HG03469 (cell line): ENCODE data around the gene TNS4.

Experiments
- ATAC-seq: cut with Tn5 transposase; IDR thresholded peaks from one replicate; pipeline ENCODE4 v1.9.1; 2021; ENCODE audit warnings: mild to moderate bottlenecking, moderate library complexity, moderate number of reproducible peaks; ENCODE audit not compliant: unreplicated experiment

The TNS4 gene

GRCh38 chr17:40475234-40475908 is 26.1 kb downstream of the TNS4 start:
- ATAC-seq = no peak

DNA sequence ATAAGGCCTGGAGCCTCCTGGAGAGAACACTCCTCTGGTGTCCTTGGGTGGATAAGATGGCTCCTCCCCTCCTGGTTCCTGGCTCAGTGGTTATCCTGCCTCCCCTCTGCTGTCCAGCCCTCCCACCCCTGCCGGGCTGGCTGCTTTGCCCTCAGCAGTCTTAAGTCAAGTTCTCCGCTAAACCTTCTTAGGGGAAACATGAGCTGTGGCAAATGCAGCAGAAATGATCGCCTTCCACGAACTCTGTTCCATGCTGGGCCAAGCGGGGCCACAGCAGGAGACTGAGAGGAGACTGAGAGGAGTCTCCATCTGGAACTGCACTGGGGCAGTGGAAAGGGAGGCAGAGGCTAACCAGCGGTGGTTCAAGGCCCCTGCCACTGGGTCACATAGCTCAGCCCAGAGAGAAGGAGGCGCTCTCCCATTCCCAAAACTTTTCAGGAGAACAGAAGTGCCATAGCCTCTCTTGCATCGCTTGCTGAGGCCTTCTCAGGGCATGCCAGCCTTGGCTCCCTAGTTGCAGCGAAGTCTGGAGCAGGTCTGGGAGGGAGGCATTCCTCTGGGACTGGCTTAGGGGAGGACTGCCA is 26.9 kb downstream of the TNS4 start:
- no peak for ATAC-seq

GRCh38 chr17:40473573-40474365 is 27.7 kb downstream of the TNS4 start:
- ATAC-seq = no peak

DNA sequence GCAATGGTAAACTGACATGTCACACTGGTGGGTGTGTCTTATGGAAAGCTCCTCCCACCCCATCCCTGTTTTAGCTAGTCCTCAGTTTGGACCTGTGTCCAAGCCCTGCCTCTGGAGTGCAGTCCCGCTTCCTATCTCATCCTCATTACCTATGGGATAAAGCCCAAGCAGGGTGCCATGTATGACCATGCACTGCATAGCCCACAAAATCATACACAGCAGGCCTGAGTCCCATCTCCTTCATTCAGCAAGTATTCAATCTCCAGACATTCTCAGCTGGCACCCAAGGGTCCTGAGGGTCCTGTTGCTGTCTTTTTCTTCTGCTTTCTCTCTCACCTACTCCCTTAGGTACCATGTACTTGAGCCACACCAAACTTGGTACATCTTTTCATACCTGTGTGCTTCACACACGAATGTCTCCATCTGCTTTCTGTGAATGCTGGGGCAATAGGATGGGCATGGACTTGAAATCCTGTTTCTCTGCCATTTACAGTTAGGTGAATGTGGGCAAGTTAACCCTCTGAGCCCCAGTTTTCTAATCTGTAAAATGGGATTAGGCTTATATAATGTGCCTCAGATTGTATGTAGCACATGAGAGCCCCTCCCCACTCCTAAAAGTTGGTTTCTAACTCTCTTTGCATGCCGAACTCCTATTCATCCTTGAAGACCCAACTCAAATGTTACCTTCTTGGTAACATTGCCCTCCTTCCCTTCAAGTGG is 28.5 kb downstream of the TNS4 start:
- no peak for ATAC-seq

GRCh38 chr17:40471846-40472732 is 29.3 kb downstream of the TNS4 start:
- no peak for ATAC-seq

GRCh38 chr17:40470932-40471828 is 30.2 kb downstream of the TNS4 start:
- ATAC-seq = no peak

GRCh38 chr17:40469805-40470675 is 31.4 kb downstream of the TNS4 start:
- no peak for ATAC-seq

GRCh38 chr17:40468560-40468959 is 32.9 kb downstream of the TNS4 start:
- no peak for ATAC-seq

DNA sequence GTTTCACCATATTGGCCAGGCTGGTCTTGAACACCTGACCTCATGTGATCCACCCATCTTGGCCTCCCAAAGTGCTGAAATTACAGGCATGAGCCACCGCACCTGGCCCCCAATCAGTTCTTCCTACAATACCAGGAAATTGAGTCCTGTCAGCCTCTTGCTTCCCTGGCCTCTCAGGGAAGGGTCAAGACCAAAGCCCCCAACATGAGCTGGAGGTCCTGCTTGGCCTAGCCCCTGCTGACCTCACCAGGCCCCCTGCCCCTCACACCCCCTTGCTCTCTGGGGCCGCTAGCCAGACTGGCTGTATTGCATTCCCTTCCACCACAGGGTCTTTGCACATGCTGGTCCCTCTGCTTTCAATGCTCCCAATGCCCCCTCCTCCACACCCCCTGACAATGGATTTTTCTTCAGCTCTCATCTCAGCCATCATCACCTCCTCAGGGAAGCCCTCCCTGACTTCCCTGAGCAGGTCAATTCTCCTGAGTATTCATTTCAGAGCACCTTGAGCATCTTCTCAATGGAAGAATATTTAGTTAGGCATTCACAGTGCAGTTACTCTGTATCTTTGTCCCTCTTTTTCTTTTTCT is 34.0 kb downstream of the TNS4 start:
- no peak for ATAC-seq

GRCh38 chr17:40466298-40466971 is 35.0 kb downstream of the TNS4 start:
- ATAC-seq = no peak

DNA sequence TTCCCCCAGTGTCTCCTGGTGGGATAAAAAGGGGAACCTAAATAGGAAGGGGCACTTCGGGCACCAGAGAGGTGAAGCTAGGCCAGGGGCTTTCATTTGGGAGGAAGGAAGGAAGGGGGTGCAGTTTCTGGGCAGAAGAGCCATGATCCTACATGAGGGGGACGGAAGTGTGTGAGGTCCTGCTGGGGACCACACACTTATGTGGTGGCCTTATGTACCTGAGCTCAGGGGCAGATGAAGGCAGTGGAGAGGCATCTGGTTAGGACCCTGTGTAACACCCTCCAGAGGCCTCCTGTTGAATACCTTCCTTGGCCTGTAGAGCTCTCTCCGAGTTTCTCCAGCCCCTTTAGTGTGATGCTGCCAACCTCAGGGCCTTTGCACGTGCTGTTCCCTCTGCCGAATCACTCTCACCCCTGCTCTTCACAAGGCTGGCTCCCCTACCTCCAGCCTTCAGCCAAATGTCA is 37.0 kb downstream of the TNS4 start:
- ATAC-seq = no peak

- no peak for ATAC-seq
These were observed 38.3 kb downstream of the TNS4 start for GRCh38 chr17:40463122-40463550.

GRCh38 chr17:40462343-40463121 is 38.9 kb downstream of the TNS4 start:
- ATAC-seq = no peak

DNA sequence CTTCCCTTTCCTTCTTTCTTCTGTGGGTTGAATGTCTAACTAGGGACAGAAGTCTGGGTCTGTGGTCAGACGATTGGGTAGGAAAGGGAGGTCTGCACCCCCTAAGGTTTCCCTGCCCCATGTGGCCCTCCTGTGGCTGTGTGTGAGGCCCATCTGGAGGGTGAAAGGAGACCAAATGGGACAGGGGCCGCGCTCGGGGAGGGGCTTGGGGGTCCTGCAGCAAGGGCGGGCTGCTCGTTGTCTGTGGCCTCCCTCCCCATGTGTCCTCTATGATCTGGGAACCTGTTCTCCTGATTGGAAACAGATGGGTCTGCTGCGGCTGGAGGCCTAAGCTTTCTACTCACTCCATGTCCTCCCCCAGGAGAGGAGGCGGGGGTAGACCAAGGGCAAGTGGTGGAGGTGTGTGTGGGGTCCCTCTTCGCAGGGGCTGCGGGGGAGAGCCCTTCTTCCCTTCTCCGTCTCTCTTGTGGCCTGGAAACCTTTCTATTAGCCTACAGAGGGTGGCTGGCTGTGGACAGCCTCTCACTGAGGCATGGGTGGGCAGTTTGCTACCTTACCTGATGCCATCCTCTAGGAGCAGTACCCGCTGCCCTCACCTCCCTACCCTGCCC is 39.6 kb downstream of the TNS4 start:
- no peak for ATAC-seq

DNA sequence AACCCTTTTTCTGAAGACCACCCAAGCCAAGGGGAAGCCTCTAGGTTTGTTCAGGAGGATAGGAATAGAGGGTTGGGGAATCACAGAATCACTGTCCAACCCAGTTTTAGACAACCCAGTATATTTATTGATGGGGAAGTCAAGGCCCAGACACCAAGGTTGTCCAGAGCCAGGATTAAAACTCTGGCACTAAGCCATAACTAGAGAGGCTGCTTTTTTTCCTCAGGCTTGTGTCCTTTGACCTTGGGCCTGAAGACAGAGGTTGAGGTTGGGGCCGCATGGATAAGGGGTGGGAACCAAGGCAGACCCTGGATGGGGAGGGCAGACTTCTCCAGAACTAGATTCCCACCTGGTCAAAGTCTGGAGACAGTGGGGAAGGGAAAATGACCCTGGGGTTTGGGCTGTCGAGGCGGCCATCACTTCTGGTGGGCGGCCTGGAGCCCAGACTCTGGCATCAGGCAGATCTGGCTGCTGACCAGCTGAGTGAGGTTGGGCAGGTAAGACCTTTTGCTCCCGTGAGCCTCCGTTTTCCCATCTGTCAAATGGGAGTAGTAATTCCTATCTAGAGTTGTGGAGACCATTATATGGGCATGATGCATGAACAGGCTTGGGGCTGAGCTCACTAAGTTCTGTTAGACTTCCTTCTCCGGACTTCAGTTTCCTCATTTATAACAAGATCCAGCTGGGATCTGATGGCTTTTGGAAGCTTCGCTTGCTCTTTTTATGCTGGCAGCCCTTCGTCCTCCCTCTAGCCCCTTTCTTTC is 40.3 kb downstream of the TNS4 start:
- ATAC-seq = no peak

DNA sequence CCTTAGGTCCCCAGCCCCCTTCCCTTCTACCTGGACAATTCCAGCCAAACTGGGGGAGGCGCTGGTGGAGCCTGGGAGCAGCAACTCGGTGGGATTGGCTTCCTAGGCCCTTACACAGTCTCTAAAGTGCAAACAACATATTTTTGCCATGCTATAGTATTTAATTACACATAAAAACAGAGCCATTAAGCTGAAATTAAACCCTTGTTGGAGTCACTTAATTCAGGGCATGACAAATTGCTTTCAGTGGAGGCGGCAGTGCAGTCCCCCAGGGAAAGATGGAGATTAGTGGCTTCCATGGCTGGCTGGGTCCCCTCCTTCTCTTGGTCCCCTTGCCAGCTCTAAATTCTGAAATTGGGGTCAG is 40.8 kb downstream of the TNS4 start:
- ATAC-seq = no peak
